ENCODE data around the gene ANAPC7. TPM values are rescaled to one million over a fixed set of nuclear protein-coding genes. Genes with fewer than 3 reads are reported as not detected.

The ANAPC7 gene
- total and polyA plus RNA-seq, 2 of the 13 experiments (the other 11 are each of a cell fraction or from before 2014, with no cell fraction given), result 40.0 to 69.1 TPM

DNA sequence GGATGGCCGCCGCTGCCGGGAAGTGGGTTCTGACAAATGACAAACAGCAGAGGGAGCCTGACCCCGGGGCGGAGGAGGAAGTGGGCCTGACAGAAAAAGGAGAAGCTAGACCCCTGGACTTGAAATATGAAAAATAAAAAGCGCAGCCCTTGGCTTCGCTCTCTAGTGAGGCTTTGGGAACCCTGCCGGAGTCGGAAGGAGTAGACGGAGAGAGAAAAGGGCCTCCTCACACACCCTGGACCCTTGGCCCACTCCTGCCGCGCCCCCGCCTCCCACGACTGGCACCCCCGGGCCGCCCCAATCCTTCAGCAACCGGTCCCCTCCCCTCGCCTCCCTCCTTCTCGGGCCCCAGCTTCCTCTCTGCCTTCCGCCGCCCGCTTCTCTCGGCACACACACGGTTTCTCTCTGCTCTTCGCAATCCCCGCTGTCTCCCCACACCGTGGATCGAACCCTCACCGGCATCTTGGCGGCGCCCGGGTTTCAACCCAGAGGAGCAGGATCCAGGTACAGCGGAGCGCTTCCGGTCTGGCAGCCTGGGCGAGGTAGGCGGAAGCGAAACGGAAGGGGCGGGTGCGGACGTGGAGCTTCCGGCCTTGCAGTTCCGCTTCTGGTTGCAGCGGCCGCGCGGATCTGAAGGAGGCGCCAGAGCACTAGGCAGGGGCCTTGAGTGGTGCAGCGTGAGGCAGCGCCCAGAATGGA, 46.4 kb upstream of the ANAPC7 start, which contains the start of gene ARPC3 (continued):
- TF ChIP-seq ZNF550 (CRISPR knock-in tag; IDR thresholded peaks at IDR 0.05; ENCODE audit: borderline replicate concordance) (no peak), NFIB (CRISPR knock-in tag; IDR thresholded peaks at IDR 0.05; ENCODE audit: borderline replicate concordance) (no peak), ZNF235 (CRISPR knock-in tag; IDR thresholded peaks at IDR 0.05; ENCODE audit: borderline replicate concordance) (peak; percentile 86; the same call in 1 of the 2 replicates), ZNF776 (CRISPR knock-in tag; IDR thresholded peaks at IDR 0.05) (peak; percentile 41; the same call in 1 of the 2 replicates), ARID2 (CRISPR knock-in tag; IDR thresholded peaks at IDR 0.05; ENCODE audit: borderline replicate concordance) (0 out of 2 replicates have a peak, but pooled peaks have one; percentile 16), ELF1 (CRISPR knock-in tag; IDR thresholded peaks at IDR 0.05) (peak; percentile 99), SIN3B (IDR thresholded peaks at IDR 0.05; ENCODE audit: low read length) (no peak), ZBTB21 (CRISPR knock-in tag; IDR thresholded peaks at IDR 0.05) (no peak), ZNF24 (IDR thresholded peaks at IDR 0.05) (no peak), THAP11 (CRISPR knock-in tag; IDR thresholded peaks at IDR 0.05) (peak; percentile 90), HOXA5 (CRISPR knock-in tag; IDR thresholded peaks at IDR 0.05) (peak; percentile 33; the same call in 1 of the 2 replicates), TP53 (CRISPR knock-in tag; conservative IDR thresholded peaks at IDR 0.05) (no peak), ZNF879 (CRISPR knock-in tag; IDR thresholded peaks at IDR 0.05) (0 out of 2 replicates have a peak, but pooled peaks have one; percentile 60), ZNF33B (CRISPR knock-in tag; IDR thresholded peaks at IDR 0.05) (0 out of 2 replicates have a peak, but pooled peaks have one; percentile 67), IRX3 (CRISPR knock-in tag; IDR thresholded peaks at IDR 0.05; ENCODE audit: borderline replicate concordance, low read depth) (no peak), SIX1 (CRISPR knock-in tag; IDR thresholded peaks at IDR 0.05; ENCODE audit: borderline replicate concordance) (no peak), ZNF326 (CRISPR knock-in tag; IDR thresholded peaks at IDR 0.05; ENCODE audit: borderline replicate concordance) (no peak), HES4 (CRISPR knock-in tag; IDR thresholded peaks at IDR 0.05; ENCODE audit: borderline replicate concordance) (peak; percentile 54; the same call in 1 of the 2 replicates), FOXM1 (CRISPR knock-in tag; IDR thresholded peaks at IDR 0.05) (no peak), HNF4A (CRISPR knock-in tag; IDR thresholded peaks at IDR 0.05) (peak; percentile 14; the same call in 1 of the 2 replicates), ZNF296 (CRISPR knock-in tag; conservative IDR thresholded peaks at IDR 0.05) (no peak), NCOA1 (CRISPR knock-in tag; IDR thresholded peaks at IDR 0.05) (no peak), SPEN (CRISPR knock-in tag; IDR thresholded peaks at IDR 0.05; ENCODE audit: low read depth) (peak; percentile 88; the same call in 1 of the 2 replicates), IKZF4 (CRISPR knock-in tag; IDR thresholded peaks at IDR 0.05; ENCODE audit: borderline replicate concordance, low read depth, not compliant biosample characterization) (no peak), TAF15 (IDR thresholded peaks at IDR 0.05; ENCODE audit: low read depth, low read length, poor library complexity, severe bottlenecking) (no peak), SRSF1 (optimal IDR thresholded peaks at IDR 0.05; ENCODE audit: low read depth, low read length) (no peak)
- TF ChIP-seq, protein P1, sequence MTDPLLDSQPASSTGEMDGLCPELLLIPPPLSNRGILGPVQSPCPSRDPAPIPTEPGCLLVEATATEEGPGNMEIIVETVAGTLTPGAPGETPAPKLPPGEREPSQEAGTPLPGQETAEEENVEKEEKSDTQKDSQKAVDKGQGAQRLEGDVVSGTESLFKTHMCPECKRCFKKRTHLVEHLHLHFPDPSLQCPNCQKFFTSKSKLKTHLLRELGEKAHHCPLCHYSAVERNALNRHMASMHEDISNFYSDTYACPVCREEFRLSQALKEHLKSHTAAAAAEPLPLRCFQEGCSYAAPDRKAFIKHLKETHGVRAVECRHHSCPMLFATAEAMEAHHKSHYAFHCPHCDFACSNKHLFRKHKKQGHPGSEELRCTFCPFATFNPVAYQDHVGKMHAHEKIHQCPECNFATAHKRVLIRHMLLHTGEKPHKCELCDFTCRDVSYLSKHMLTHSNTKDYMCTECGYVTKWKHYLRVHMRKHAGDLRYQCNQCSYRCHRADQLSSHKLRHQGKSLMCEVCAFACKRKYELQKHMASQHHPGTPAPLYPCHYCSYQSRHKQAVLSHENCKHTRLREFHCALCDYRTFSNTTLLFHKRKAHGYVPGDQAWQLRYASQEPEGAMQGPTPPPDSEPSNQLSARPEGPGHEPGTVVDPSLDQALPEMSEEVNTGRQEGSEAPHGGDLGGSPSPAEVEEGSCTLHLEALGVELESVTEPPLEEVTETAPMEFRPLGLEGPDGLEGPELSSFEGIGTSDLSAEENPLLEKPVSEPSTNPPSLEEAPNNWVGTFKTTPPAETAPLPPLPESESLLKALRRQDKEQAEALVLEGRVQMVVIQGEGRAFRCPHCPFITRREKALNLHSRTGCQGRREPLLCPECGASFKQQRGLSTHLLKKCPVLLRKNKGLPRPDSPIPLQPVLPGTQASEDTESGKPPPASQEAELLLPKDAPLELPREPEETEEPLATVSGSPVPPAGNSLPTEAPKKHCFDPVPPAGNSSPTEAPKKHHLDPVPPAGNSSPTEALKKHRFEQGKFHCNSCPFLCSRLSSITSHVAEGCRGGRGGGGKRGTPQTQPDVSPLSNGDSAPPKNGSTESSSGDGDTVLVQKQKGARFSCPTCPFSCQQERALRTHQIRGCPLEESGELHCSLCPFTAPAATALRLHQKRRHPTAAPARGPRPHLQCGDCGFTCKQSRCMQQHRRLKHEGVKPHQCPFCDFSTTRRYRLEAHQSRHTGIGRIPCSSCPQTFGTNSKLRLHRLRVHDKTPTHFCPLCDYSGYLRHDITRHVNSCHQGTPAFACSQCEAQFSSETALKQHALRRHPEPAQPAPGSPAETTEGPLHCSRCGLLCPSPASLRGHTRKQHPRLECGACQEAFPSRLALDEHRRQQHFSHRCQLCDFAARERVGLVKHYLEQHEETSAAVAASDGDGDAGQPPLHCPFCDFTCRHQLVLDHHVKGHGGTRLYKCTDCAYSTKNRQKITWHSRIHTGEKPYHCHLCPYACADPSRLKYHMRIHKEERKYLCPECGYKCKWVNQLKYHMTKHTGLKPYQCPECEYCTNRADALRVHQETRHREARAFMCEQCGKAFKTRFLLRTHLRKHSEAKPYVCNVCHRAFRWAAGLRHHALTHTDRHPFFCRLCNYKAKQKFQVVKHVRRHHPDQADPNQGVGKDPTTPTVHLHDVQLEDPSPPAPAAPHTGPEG (CRISPR knock-in tag; IDR thresholded peaks at IDR 0.05), result no peak

All from HepG2 (cell line).